ENCODE data around the gene PIP5K1B. TPM values are rescaled to one million over a fixed set of nuclear protein-coding genes. Genes with fewer than 3 reads are reported as not detected.

The PIP5K1B gene
- total RNA-seq, 4 donors from 2014 or later, result 0.63 to 1.6 (median 0.98) TPM

- H3K27ac ChIP-seq, result no peak overlapping the region
- no peaks in the 10 kb centered on the region for H3K4me1 ChIP-seq
- no peaks in the 10 kb centered on the region for H3K9me3 ChIP-seq
- WGBS, 2 donors, result 76 to 87% methylated on average over 5 of the region's 5 CpGs
- H3K4me3 ChIP-seq (replicated peaks in 1 of 3), result no peak overlapping the region
- TF ChIP-seq, protein P1, sequence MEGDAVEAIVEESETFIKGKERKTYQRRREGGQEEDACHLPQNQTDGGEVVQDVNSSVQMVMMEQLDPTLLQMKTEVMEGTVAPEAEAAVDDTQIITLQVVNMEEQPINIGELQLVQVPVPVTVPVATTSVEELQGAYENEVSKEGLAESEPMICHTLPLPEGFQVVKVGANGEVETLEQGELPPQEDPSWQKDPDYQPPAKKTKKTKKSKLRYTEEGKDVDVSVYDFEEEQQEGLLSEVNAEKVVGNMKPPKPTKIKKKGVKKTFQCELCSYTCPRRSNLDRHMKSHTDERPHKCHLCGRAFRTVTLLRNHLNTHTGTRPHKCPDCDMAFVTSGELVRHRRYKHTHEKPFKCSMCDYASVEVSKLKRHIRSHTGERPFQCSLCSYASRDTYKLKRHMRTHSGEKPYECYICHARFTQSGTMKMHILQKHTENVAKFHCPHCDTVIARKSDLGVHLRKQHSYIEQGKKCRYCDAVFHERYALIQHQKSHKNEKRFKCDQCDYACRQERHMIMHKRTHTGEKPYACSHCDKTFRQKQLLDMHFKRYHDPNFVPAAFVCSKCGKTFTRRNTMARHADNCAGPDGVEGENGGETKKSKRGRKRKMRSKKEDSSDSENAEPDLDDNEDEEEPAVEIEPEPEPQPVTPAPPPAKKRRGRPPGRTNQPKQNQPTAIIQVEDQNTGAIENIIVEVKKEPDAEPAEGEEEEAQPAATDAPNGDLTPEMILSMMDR (IDR thresholded peaks at IDR 0.05), result no peak
- TF ChIP-seq POLR2A (IDR thresholded peaks at IDR 0.05), result no peak
- no peaks in the 10 kb centered on the region for H3K36me3 ChIP-seq
- intact Hi-C loops (cut with DNase I), result no loop called here
- DNase-seq, result no peak
- no peaks in the 10 kb centered on the region for H3K27me3 ChIP-seq
These were observed 269.4 kb downstream of the PIP5K1B start for GRCh38 chr9:68974431-68974830.

DNA sequence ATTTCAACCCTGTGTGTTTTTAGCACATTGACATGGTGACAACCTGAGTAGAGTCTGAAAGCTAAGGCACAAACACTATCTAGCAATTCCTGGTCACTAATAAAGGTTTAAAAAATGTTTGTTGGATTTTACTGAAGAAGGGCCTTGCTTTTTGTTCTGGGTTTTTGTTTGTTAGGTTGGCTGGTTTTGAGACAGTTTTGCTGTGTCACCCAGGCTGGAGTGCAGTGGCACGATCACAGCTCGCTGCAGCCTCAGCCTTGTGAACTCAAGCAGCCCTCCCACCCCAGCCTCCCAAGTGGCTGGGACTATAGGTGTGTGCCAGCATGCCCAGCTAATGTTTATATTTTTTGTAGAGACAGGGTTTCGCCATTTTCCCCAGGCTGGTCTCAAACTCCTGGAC, 269.9 kb downstream of the PIP5K1B start:
- Histone ChIP-seq H3K27ac (no peak overlapping the region), H3K9me3 (no peaks in the 10 kb centered on the region), H3K4me3 (replicated peaks in 1 of 3) (no peak overlapping the region), H3K27me3 (no peaks in the 10 kb centered on the region), H3K4me1 (no peaks in the 10 kb centered on the region), H3K36me3 (no peaks in the 10 kb centered on the region)
- no peak for TF ChIP-seq POLR2A (IDR thresholded peaks at IDR 0.05)
- TF ChIP-seq, protein P1 (IDR thresholded peaks at IDR 0.05), result no peak
- DNase-seq, result no peak
- intact Hi-C loops (cut with DNase I), result no loop called here
- WGBS, 2 donors, result 84 to 90% methylated on average over 3 of the region's 3 CpGs

DNA sequence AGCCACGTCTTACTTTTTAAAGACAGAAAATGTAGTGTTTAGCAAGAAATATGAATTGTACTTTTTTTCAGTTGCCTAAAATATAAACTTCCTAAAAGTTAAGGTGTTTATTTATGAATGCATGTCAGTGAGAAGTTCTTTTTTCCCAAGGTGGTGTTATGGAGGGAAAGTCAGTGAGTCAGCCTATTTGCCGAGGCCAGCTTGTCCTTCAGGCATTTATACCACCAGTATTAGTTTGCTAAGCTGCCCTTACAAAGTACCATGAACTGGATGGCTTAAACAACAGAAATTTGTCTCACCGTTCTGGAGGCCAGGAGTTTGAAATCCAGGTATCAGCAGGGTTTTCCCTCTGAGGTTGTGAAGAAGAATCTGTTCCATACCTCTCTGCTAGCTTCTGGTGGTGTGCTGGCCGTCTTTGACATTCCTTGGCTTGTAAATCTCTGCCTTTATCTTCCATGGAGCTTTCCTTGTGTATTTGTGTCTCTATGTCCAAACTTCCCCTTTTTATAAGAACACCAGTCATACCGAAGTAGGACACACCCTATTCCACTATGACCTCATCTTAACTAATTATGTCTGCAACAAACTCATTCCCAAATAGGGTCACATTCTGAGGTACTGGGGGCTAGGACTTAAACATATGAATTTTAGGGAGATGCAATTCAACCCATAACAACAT, 270.5 kb downstream of the PIP5K1B start:
- intact Hi-C loops (cut with DNase I), result no loop called here
- H3K4me3 ChIP-seq (replicated peaks in 1 of 3), result no peak overlapping the region
- WGBS, 2 donors, result 80% methylated on average over 5 of the region's 5 CpGs

GRCh38 chr9:68978066-68978465, 273.0 kb downstream of the PIP5K1B start:
- H3K4me1 ChIP-seq, result peaks cover 0 to 5% of the 10 kb centered on the region in 2 donors
- H3K27ac ChIP-seq, result no peak overlapping the region
- TF ChIP-seq, protein P1 (IDR thresholded peaks at IDR 0.05), result no peak
- no peak for TF ChIP-seq POLR2A (IDR thresholded peaks at IDR 0.05)
- H3K36me3 ChIP-seq, result no peaks in the 10 kb centered on the region
- WGBS, 2 donors, result 92 to 95% methylated on average over 4 of the region's 4 CpGs
- H3K4me3 ChIP-seq (replicated peaks in 1 of 3), result no peak overlapping the region
- intact Hi-C loops (cut with DNase I), result no loop called here
- no peaks in the 10 kb centered on the region for H3K27me3 ChIP-seq
- DNase-seq, result no peak
- H3K9me3 ChIP-seq, result no peaks in the 10 kb centered on the region

More for the DNA sequence above, 270.5 kb downstream of the PIP5K1B start:
- no peaks in the 10 kb centered on the region for H3K4me1 ChIP-seq
- no peaks in the 10 kb centered on the region for H3K36me3 ChIP-seq
- H3K27me3 ChIP-seq, result no peaks in the 10 kb centered on the region
- DNase-seq, result no peak
- H3K9me3 ChIP-seq, result no peaks in the 10 kb centered on the region
- TF ChIP-seq, protein P1 (IDR thresholded peaks at IDR 0.05), result no peak
- no peak overlapping the region for H3K27ac ChIP-seq

GRCh38 chr9:68978501-68978900, 273.5 kb downstream of the PIP5K1B start:
- Histone ChIP-seq H3K27ac (no peak overlapping the region), H3K4me3 (replicated peaks in 1 of 3) (no peak overlapping the region), H3K9me3 (no peaks in the 10 kb centered on the region), H3K4me1 (peaks cover 0 to 5% of the 10 kb centered on the region in 2 donors), H3K36me3 (no peaks in the 10 kb centered on the region), H3K27me3 (no peaks in the 10 kb centered on the region)
- intact Hi-C loops (cut with DNase I), result no loop called here
- no peak for DNase-seq
- no peak for TF ChIP-seq POLR2A (IDR thresholded peaks at IDR 0.05)
- TF ChIP-seq, protein P1 (IDR thresholded peaks at IDR 0.05), result no peak
- WGBS, 2 donors, result 87 to 92% methylated on average over 3 of the region's 3 CpGs
